GM19468 (cell line): ENCODE data around the gene IGDCC3.

ENCODE experiments used
- ATAC-seq: cut with Tn5 transposase; IDR thresholded peaks from one replicate; pipeline ENCODE4 v1.9.1; 2021; ENCODE audit warnings: mild to moderate bottlenecking, moderate library complexity, moderate number of reproducible peaks; ENCODE audit not compliant: unreplicated experiment; ENCODE audit errors: extremely low read depth

Gene IGDCC3

GRCh38 chr15:65332391-65333147, 45.2 kb downstream of the IGDCC3 start:
- ATAC-seq, result no peak

DNA sequence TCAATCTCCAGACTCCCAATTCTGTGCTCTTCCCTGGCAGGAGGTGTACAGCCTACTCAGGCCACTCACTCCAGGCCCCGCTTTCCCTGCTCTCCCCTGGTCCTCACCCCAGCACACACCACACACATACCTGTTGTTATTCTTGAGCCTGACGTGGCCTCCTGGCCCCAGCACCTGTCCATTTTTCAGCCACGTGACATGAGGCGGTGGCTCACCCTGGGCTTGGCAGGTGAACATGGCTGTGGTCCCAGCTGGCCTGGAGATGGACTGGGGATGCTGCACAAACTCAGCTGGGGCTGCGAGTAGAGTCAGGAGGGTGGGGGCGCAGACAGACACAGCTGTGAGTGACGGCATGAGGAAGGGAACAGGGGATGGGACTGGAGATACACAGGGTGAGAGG, 46.0 kb downstream of the IGDCC3 start:
- ATAC-seq, result no peak

DNA sequence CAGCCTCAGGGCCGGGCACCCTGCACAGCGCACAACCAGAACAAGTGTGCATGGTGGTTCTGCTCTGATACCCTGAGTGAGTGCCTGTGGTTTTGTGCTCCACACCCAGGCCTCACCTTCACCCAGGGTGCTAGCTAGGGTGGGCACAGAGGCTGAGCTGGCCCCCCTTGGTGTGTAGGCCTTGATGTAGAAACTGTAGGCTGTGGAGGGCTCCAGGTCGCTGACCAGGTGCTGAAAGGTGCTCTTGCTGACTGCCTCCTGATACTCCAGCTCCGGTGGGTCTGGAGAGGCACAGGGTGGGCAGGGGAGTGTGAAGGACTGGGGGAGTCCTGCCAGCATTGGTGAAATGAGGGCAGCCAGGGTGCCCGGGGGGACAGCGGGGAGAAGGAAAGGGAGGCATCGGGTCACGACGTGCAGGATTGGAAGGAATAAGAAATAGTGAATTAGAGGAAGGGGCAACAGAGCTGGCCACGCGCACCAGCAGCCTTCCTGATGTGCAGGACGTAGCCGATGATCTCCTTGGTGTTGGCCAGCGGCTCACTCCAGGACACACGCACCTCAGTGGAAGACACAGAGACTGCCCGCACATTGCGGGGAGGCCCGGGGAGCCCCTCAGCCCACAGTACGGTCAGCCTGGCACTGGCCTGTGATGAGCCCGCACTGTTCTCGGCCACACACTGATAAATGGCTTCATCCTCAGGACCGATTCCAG, 46.7 kb downstream of the IGDCC3 start:
- no peak for ATAC-seq

GRCh38 chr15:65329984-65330735, 47.6 kb downstream of the IGDCC3 start:
- ATAC-seq, result no peak

GRCh38 chr15:65329288-65329983, 48.4 kb downstream of the IGDCC3 start:
- no peak for ATAC-seq

DNA sequence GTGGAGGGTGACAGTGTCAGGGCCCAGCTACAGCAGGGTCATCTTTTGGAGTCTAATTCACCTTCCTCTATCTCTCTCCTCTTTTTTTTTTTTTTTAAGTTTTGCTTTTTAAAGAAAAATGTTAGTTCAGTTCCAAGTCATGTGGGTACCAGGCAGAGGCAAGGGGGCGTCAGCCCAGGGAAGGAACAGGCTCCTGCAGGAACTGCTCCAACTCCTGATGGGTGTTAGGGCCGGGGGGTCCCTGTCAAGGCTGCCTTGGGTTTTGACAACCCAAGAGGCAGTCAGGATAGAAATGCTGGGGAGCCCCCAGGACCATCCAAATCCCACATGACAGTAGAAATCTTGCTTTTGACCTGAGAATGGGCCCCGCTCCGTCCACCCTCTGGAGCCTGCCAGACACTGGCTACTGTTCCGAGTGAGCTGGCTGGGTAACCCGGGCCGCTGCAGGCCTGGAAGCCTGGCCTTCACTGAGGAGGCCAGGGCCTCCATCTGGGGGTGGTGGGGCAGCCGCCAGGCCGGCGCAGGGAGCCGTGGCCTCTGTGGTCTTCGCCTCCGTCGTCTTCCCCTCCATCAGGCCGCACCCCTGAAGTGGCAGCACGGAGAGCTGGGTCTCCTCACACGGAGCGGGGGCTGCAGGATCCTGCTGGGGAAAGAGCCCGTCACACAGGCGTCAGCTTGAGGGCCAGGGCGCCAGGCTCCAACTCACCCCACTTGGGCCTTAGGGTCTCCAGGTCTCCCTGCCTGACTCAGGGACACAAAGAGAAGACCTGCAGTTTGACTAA, 49.1 kb downstream of the IGDCC3 start:
- ATAC-seq, result no peak

- ATAC-seq, result no peak
Observed at GRCh38 chr15:65327651-65328393, 50.0 kb downstream of the IGDCC3 start.

DNA sequence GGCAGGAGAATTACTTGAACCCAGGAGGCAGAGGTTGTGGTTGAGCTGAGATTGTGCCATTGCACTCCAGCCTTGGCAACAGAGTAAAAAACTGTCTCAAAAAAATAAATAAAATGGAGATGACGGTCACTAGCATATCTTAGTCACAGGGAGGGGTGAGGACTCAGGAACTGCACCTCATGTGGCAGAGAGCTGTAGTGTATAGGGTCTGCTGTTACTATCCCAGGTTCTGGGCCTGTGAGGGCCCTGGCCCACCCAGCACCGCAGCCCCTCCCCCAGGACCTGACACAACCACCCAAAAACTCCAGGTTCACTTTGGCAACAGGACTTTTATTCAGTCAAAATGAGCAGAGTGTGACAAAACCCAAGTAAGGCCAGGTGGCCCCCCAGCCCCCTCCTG, 51.0 kb downstream of the IGDCC3 start:
- ATAC-seq, result no peak

- ATAC-seq, result no peak
Observed at GRCh38 chr15:65326117-65326526, 51.7 kb downstream of the IGDCC3 start.

DNA sequence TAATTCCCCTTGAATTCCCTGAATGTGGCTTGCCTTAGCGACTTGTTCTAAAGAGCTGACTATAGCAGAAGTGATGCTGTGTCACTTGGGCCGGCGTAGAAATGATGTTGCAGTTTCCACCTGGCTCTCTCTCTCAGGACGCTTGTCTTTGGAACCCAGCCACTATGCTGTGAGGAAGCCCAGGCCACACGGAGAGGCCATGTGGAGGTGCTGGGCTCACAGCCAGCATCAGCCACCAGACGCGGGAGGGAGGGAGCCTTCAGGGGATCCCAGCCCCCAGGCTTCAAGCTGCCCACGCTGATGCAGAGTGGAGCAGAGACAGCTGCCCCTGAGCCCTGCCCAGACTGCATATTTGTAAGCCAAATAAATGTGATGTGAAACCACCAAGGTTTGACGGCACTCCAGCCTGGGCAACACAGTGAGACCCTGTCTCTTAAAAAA, 54.7 kb downstream of the IGDCC3 start:
- ATAC-seq, result no peak

- ATAC-seq, result no peak
Observed at GRCh38 chr15:65318870-65319356, 58.9 kb downstream of the IGDCC3 start.

DNA sequence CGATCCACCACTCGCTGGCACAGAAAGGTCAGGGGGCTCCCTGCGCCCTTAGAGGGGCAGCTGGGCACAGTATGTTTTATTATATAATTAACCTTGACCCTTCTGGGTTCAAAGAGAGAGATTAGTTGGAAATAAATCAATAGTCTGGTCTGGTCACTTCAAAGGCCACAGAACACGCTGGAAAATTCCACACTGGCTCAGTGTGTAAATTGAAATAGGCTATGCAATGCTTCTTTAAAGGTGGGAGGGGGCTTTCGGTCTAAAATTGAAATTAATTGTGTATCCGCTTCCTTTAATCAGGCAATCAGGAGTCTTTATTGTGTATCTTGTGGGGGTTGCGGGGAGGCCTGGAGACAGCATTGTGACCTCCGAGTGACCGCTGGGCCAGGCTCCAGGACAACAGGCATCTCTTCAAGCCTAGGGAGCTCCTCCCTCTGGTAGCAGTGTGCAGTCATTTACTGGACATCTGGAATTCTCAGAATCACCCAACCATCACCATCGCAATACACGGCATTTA, 65.3 kb downstream of the IGDCC3 start:
- ATAC-seq, result no peak

DNA sequence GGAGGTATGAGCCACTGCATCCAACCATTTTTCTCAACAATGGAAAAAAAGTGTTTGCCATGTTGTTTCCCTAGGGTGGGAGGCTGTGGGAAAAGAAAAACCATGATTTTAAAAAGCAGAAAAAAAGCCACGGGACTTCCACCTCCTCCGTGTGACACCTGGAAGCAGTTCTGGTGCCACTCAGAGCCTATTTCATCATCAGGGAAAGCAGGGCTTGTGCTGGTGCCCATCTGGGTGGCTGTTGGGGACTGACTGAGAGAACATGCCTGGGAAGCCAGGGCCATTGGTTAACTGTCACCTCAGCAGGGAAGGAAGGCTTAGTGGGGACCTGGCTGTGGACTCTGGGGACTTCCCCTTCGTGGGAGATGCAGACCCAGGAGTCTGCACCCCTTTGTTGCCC, 66.0 kb downstream of the IGDCC3 start:
- no peak for ATAC-seq

GRCh38 chr15:65310431-65311137, 67.2 kb downstream of the IGDCC3 start:
- ATAC-seq, result no peak

DNA sequence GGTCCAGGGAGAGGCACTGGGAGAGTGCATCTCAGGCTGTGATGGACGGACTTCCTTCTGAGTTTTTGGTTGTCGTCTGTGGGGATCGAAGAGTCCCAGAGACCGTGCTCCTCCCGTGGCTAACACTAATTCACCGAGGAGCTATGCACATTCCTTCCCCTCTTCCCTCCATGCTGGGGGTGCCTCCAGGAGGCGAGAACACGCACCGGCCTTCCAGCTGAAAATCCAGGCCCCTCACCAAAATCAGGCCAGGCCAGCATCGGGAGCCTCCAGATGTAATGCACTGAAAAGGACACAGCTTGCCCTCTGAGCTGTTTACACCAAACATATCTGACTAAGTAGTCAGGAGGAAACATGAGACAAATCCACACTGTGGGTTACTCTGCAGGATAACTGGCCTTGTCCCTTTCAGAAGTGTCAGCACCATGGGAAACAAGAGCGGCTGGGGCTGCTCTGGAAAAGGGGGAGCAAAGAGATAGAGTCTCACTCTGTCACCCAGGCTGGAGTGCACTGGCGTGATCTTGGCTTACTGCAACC, 67.9 kb downstream of the IGDCC3 start:
- no peak for ATAC-seq

DNA sequence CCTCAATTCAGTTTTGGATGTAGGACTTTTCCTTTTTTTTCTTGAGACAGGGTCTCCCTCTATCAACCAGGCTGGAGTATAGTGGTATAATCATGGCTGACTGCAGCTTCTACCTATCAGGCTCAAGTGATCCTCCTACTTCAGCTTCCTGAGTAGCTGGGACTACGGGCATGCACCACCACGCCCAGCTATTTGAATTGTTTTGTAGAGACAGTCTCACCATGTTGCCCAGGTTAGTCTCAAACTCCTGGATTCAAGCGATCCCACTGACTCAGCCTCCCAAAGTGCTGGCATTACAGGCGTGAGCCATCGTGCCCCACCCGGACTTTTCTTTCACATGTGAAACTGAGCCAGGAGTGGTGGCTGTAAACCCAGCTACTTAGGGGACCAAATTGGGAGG, 69.8 kb downstream of the IGDCC3 start:
- no peak for ATAC-seq

DNA sequence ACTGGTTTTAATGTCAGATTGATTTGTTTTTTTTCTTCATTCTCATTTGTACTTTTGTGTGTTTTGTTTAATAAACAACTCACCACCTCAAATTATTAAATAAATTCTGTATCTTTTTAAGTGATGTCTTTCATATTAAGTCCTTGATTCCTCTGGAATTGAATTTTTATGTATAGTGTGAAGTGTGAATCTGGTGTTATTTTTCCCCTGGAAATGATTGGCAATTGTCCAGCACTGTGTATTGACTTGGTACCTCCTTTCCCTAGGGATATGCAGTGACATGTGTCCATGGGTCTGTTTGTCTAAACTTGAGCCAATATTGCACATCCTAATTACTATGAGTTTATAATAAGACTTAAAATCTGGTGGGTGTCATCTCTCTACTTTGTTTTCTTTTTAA, 71.3 kb downstream of the IGDCC3 start:
- no peak for ATAC-seq

GRCh38 chr15:65305776-65306175, 72.0 kb downstream of the IGDCC3 start:
- no peak for ATAC-seq
